Neural progenitor cell (in vitro differentiated cells): ENCODE measurements around the gene CIC. TPM values are rescaled to one million over a fixed set of nuclear protein-coding genes. Genes with fewer than 3 reads are reported as not detected.

ENCODE experiments used
- DNase-seq: peaks from one replicate; pipeline ENCODE4 v3.0.0-alpha.2; 2016; ENCODE audit warnings: low spot score
- H2AFZ ChIP-seq: fragments of 200-600 bp; sonication (generic); replicated peaks from 2 replicates; pipeline ENCODE4 v1.6.1; 2016; ENCODE audit warnings: antibody characterized with exemption
- H3F3A ChIP-seq: fragments of 200-600 bp; sonication (generic); 2 replicates; pipeline ENCODE4 v1.6.1; 2016; ENCODE audit warnings: antibody characterized with exemption, low read depth
- H3K27ac ChIP-seq: fragments of 200-600 bp; sonication (generic); 2 replicates; pipeline ENCODE4 v1.5.1; 2016; ENCODE audit warnings: mild to moderate bottlenecking
- H3K27me3 ChIP-seq: fragments of 200-600 bp; sonication (generic); 2 replicates; pipeline ENCODE4 v1.6.1; 2016; ENCODE audit warnings: mild to moderate bottlenecking, moderate library complexity
- H3K36me3 ChIP-seq: fragments of 200-600 bp; sonication (generic); 2 replicates; pipeline ENCODE4 v1.5.1; 2016
- H3K4me1 ChIP-seq: fragments of 200-600 bp; sonication (generic); 2 replicates; pipeline ENCODE4 v1.6.1; 2016; ENCODE audit warnings: mixed run types
- H3K4me2 ChIP-seq: fragments of 200-600 bp; sonication (generic); 2 replicates; pipeline ENCODE4 v1.6.1; 2016
- H3K4me3 ChIP-seq: fragments of 200-600 bp; sonication (generic); 2 replicates; pipeline ENCODE4 v1.5.1; 2016
- H3K79me2 ChIP-seq: fragments of 200-600 bp; sonication (generic); 2 replicates; pipeline ENCODE4 v1.6.1; 2016; ENCODE audit warnings: low read depth
- H3K9ac ChIP-seq: fragments of 200-600 bp; sonication (generic); 2 replicates; pipeline ENCODE4 v1.6.1; 2016
- H3K9me3 ChIP-seq: fragments of 200-600 bp; sonication (generic); 2 replicates; pipeline ENCODE4 v1.5.1; 2016; ENCODE audit warnings: low read depth
- H4K20me1 ChIP-seq: fragments of 200-600 bp; sonication (generic); 2 replicates; pipeline ENCODE4 v1.6.1; 2016; ENCODE audit warnings: low read depth
- H3K27ac Mint-ChIP-seq: 3 replicates; pipeline ENCODE4 v1.8.0; 2021; ENCODE audit warnings: mixed read lengths
- H3K27me3 Mint-ChIP-seq: 2 replicates; pipeline ENCODE4 v1.8.0; 2022; ENCODE audit warnings: low read depth, mild to moderate bottlenecking, inconsistent platforms, moderate library complexity, mixed read lengths; ENCODE audit not compliant: insufficient read depth
- H3K36me3 Mint-ChIP-seq: 3 replicates; pipeline ENCODE4 v1.8.0; 2021; ENCODE audit warnings: mixed read lengths
- H3K4me1 Mint-ChIP-seq: 3 replicates; pipeline ENCODE4 v1.8.0; 2021; ENCODE audit warnings: mixed read lengths
- H3K4me3 Mint-ChIP-seq: 3 replicates; pipeline ENCODE4 v1.8.0; 2021; ENCODE audit warnings: mild to moderate bottlenecking, moderate library complexity, mixed read lengths
- H3K9me3 Mint-ChIP-seq: 3 replicates; pipeline ENCODE4 v1.8.0; 2020; ENCODE audit warnings: mixed read lengths
- EZH2 ChIP-seq: fragments of 200-600 bp; sonication (generic); IDR thresholded peaks from 2 replicates; pipeline ENCODE4 v1.6.1; 2017; ENCODE audit warnings: antibody characterized with exemption, mild to moderate bottlenecking, moderate library complexity
- EZH2phosphoT487 ChIP-seq: fragments of 200-600 bp; sonication (generic); IDR thresholded peaks from 2 replicates; pipeline ENCODE4 v1.6.1; 2017; ENCODE audit warnings: antibody characterized with exemption
- total RNA-seq: library from RNA; depleted of rRNA; stranded (reverse); fragments of >200 nt; gene quantifications from 2 replicates; pipeline ENCODE4 v1.2.3, GENCODE V29; 2015; ENCODE audit warnings: low replicate concordance
- TF ChIP-seq, protein P1 (sequence below): fragments of 200-600 bp; sonication (generic); IDR thresholded peaks from 2 replicates; pipeline ENCODE4 v1.5.1; 2017; ENCODE audit warnings: antibody characterized with exemption, mild to moderate bottlenecking

CIC gene
- total RNA-seq, 1 donor from 2014 or later, result 5.2 TPM

DNA sequence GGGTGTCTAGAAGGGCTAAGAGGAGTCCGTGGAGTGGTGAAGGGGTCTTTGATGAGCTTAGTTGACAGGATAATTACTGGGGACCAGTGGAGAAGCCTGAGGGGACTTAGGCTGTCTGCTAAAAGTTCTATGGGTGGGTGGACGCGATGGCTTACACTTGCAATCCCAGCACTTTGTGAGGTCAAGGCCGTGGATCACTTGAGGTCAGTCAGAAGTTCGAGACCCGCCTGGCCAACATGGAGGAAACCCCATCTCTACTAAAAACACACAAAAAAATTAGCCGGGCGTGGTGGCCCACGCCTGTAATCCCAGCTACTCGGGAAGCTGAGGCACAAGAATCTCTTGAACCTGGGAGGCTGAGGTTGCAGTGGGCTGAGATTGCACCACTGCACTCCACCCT, 23.8 kb upstream of the CIC start:
- no peaks in the 10 kb centered on the region for H3K27me3 ChIP-seq
- H4K20me1 ChIP-seq, result peaks cover 69% of the 10 kb centered on the region
- no peaks in the 10 kb centered on the region for H3K9me3 ChIP-seq
- H3F3A ChIP-seq, result peaks cover 43% of the 10 kb centered on the region
- no peak overlapping the region for H3K27ac ChIP-seq
- H3K27ac Mint-ChIP-seq, result peak overlapping the region; percentile 82
- H3K4me1 Mint-ChIP-seq, result peaks cover 46% of the 10 kb centered on the region
- DNase-seq, result no peak
- H3K4me3 ChIP-seq, result no peak overlapping the region
- H3K4me3 Mint-ChIP-seq, result peak overlapping the region; percentile 93
- no peak overlapping the region for H2AFZ ChIP-seq
- H3K4me1 ChIP-seq, result peaks cover 8% of the 10 kb centered on the region
- no peaks in the 10 kb centered on the region for H3K9me3 Mint-ChIP-seq
- H3K27me3 Mint-ChIP-seq, result peaks cover 3% of the 10 kb centered on the region
- H3K36me3 Mint-ChIP-seq, result peaks cover 4% of the 10 kb centered on the region
- H3K36me3 ChIP-seq, result no peaks in the 10 kb centered on the region
- no peak overlapping the region for H3K9ac ChIP-seq
- no peak overlapping the region for H3K4me2 ChIP-seq
- H3K79me2 ChIP-seq, result peaks cover 33% of the 10 kb centered on the region
- TF ChIP-seq EZH2phosphoT487 (no peak), EZH2 (no peak)
- TF ChIP-seq, protein P1, sequence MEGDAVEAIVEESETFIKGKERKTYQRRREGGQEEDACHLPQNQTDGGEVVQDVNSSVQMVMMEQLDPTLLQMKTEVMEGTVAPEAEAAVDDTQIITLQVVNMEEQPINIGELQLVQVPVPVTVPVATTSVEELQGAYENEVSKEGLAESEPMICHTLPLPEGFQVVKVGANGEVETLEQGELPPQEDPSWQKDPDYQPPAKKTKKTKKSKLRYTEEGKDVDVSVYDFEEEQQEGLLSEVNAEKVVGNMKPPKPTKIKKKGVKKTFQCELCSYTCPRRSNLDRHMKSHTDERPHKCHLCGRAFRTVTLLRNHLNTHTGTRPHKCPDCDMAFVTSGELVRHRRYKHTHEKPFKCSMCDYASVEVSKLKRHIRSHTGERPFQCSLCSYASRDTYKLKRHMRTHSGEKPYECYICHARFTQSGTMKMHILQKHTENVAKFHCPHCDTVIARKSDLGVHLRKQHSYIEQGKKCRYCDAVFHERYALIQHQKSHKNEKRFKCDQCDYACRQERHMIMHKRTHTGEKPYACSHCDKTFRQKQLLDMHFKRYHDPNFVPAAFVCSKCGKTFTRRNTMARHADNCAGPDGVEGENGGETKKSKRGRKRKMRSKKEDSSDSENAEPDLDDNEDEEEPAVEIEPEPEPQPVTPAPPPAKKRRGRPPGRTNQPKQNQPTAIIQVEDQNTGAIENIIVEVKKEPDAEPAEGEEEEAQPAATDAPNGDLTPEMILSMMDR, result no peak

DNA sequence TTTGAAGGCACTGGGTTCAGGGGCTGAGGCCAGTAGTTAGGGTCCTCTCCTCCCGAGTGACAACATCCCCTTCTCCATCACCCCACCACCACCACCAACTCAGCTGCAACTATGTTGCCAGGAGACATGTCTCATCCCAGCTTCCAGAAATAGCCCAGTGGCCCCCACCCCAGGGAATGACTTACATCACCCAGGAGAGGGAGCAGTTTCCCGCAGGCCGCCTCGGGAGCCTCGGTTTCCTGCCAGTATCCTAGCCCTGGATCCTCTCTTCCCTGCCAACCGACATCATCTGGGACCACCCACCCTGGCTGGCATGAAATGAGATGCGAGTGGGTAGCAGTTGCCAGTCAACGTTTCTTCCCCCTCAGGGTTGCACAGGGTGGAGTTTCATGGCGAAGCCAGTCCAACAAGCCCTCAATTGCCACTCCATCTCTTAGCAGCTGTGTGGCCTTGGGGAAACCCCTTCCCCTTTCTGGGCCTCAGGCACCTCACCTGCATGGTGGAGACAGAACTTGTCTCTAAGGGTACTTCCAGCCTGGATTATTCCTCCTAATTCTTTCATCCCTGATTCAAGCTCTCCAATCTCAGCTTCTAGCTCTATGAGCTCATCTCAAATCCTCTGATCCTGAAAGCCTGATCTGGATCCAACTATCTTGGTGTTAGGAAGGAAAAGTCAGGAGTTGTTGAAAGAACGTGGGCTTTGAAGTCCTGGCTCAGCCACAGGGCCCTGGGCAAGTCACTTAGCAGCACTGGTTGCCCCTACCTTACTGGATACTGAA, 22.7 kb upstream of the CIC start:
- Mint-ChIP-seq H3K36me3 (peaks cover 2% of the 10 kb centered on the region), H3K4me1 (peaks cover 43% of the 10 kb centered on the region), H3K27ac (no peak overlapping the region), H3K27me3 (peaks cover 3% of the 10 kb centered on the region), H3K9me3 (no peaks in the 10 kb centered on the region), H3K4me3 (peak overlapping the region; percentile 24)
- no peak overlapping the region for H3K27ac ChIP-seq
- H3F3A ChIP-seq, result peaks cover 43% of the 10 kb centered on the region
- no peak overlapping the region for H3K4me2 ChIP-seq
- peaks cover 33% of the 10 kb centered on the region for H3K79me2 ChIP-seq
- no peaks in the 10 kb centered on the region for H3K27me3 ChIP-seq
- peak; percentile 80 for DNase-seq
- H3K36me3 ChIP-seq, result no peaks in the 10 kb centered on the region
- peaks cover 69% of the 10 kb centered on the region for H4K20me1 ChIP-seq
- TF ChIP-seq, protein P1, result peak; percentile 60
- no peak for TF ChIP-seq EZH2
- H3K4me3 ChIP-seq, result no peak overlapping the region
- H3K9me3 ChIP-seq, result no peaks in the 10 kb centered on the region
- H3K4me1 ChIP-seq, result peaks cover 3% of the 10 kb centered on the region
- no peak overlapping the region for H2AFZ ChIP-seq
- H3K9ac ChIP-seq, result no peak overlapping the region

DNA sequence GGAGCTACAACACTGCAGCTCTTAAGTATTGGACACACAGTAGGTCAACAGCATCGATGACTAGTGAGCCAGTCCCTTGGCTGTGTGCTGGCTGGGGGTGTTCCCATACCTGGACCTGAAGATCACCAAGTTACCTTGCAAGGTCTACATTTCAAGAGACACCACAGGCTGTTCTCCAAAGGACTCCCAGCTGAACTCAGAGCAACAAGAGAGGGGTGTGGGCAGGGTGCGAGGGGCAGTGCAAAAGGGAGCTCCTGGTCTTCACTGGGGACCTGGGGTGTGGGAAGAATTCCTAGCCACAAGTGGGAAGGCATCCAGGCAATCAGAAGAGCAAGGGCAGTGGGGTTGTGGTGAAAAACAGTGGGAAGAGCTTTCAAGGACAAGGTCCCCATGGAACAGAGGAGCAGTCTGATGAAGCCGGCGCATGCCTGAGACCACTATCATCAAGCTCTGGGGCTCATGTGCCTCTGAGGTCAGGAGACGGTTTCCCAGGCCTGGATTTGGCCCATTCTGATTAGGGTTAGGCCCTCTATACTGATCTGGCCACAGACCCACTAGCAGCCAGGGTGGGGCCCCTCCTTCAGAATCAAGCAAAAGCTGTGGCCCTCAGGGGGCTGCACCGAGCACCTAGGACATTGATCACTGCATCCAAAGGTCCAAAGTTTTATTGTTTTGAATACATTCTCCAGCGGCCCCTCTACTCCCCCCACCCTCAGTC, 22.0 kb upstream of the CIC start:
- no peak for TF ChIP-seq EZH2phosphoT487
- no peak for TF ChIP-seq EZH2
- TF ChIP-seq, protein P1, result no peak
- H3K4me2 ChIP-seq, result no peak overlapping the region
- no peaks in the 10 kb centered on the region for H3K9me3 ChIP-seq
- H3K27ac ChIP-seq, result no peak overlapping the region
- peaks cover 72% of the 10 kb centered on the region for H4K20me1 ChIP-seq
- H3K27me3 Mint-ChIP-seq, result peaks cover 3% of the 10 kb centered on the region
- H3K9ac ChIP-seq, result no peak overlapping the region
- H3K27ac Mint-ChIP-seq, result no peak overlapping the region
- H2AFZ ChIP-seq, result no peak overlapping the region
- no peak for DNase-seq
- H3K27me3 ChIP-seq, result no peaks in the 10 kb centered on the region
- peak overlapping the region; percentile 69 for H3K4me3 Mint-ChIP-seq
- H3K4me1 Mint-ChIP-seq, result peaks cover 44% of the 10 kb centered on the region
- peaks cover 43% of the 10 kb centered on the region for H3F3A ChIP-seq
- H3K4me3 ChIP-seq, result no peak overlapping the region
- peaks cover 2% of the 10 kb centered on the region for H3K36me3 Mint-ChIP-seq
- no peaks in the 10 kb centered on the region for H3K9me3 Mint-ChIP-seq
- peaks cover 33% of the 10 kb centered on the region for H3K79me2 ChIP-seq
- H3K4me1 ChIP-seq, result peaks cover 7% of the 10 kb centered on the region
- no peaks in the 10 kb centered on the region for H3K36me3 ChIP-seq
